ENCODE data around the gene SORCS1.
"Not testable (repeated sequence)": the region's sequence is repeated elsewhere in the genome, so short reads cannot be mapped to it uniquely, and the experiment has no call there.

The SORCS1 gene

GRCh38 chr10:107025676-107026075, 138.8 kb downstream of the SORCS1 start:
- Histone ChIP-seq H3K9ac (no peak overlapping the region), H3K27ac (no peak overlapping the region), H3K4me1 (no peaks in the 10 kb centered on the region), H2AFZ (no peak overlapping the region), H3K4me3 (ENCODE audit: low read depth, low read length) (no peak overlapping the region), H3K36me3 (ENCODE audit: control insufficient read depth, insufficient read depth, low read length) (no peaks in the 10 kb centered on the region), H3K4me2 (ENCODE audit: low read length) (no peak overlapping the region), H3K79me2 (no peaks in the 10 kb centered on the region), H3K27me3 (ENCODE audit: control insufficient read depth, insufficient read depth, low read length) (no peaks in the 10 kb centered on the region), H3K9me3 (ENCODE audit: control insufficient read depth, low read length) (no peaks in the 10 kb centered on the region)
- no peak for TF ChIP-seq CTCF (IDR thresholded peaks at IDR 0.05)

DNA sequence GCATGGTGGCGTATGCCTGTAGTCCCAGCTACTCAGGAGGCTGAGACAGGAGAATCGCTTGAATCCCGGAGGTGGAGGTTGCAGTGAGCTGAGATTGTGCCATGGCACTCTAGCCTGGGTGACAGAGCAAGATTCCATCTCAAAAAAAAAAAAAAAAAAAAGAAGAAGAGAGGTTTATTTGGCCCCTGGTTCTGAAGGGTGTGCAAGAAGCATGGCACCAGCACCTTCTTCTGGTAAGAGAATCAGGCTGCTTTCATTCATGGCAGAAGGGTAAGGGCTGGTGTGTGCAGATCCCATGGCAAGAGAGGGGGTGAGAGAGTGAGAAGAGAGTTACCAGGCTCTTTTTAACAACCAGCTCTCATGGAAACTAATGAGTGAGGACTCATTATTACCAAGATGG, 140.5 kb downstream of the SORCS1 start:
- H3K4me1 ChIP-seq; H3K36me3 ChIP-seq (ENCODE audit: control insufficient read depth, insufficient read depth, low read length); H3K79me2 ChIP-seq; H3K4me2 ChIP-seq (ENCODE audit: low read length); H3K9me3 ChIP-seq (ENCODE audit: control insufficient read depth, low read length); H2AFZ ChIP-seq; H3K9ac ChIP-seq; H3K4me3 ChIP-seq (ENCODE audit: low read depth, low read length); H3K27me3 ChIP-seq (ENCODE audit: control insufficient read depth, insufficient read depth, low read length); H3K27ac ChIP-seq: not testable (repeated sequence)

DNA sequence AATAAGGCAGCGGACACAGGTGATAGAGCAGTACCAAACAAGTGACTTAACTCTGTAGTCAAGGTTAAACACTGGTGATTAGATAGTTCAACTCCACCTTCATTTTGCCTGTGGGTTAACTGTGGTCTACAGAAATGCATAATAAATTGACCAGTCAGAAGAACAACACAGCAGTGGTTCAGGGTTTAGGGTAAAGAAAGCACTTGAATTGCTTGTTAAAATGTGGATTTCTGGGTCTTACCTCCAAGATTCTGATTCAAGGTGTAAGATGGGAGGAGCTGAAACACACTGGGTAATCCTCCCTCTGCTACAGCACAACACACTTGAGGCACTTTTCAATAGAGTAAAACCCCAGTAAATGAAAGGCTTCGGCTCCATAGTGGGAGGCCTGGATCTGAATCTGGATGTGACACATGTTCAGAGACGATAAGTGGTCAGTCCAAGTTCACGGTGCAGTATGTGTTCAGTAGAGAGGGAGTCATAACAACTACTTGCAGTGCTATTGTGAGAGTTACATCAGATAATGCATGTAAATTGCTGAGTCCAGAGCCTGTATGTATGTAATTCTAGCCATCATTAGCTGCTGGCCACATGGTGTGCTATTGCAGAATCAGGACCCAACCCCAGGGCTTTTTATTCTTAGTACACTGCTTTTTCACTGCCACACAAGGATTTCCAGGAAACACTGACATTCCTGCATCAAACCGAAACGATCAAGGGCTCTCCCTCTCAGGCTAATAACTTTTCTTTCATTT, 141.7 kb downstream of the SORCS1 start:
- Histone ChIP-seq H2AFZ (no peak overlapping the region), H3K79me2 (no peaks in the 10 kb centered on the region), H3K4me2 (ENCODE audit: low read length) (no peak overlapping the region), H3K9me3 (ENCODE audit: control insufficient read depth, low read length) (no peaks in the 10 kb centered on the region), H3K27ac (no peak overlapping the region), H3K27me3 (ENCODE audit: control insufficient read depth, insufficient read depth, low read length) (no peaks in the 10 kb centered on the region), H3K4me3 (ENCODE audit: low read depth, low read length) (no peak overlapping the region), H3K4me1 (no peaks in the 10 kb centered on the region), H3K9ac (no peak overlapping the region), H3K36me3 (ENCODE audit: control insufficient read depth, insufficient read depth, low read length) (no peaks in the 10 kb centered on the region)
- TF ChIP-seq CTCF (IDR thresholded peaks at IDR 0.05): no peak

DNA sequence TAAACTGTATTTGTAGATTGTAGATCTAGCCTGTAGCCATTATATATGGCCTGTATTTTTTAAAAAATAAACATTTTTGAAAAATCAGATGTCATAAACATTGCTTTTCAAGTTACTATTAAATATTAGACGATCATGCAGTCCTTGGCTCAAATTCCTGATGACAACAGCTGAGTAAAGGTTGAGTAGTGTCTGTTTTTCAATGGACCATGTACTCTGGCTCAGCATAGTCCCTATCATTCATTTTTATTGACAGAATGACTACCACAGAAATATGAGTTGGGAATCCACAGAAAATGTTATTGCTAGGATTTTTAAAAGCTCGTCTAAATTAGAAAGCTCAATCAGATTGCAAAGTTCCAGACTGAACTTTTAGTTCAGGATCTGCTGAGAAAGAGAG, 145.4 kb downstream of the SORCS1 start:
- no peaks in the 10 kb centered on the region for H3K4me1 ChIP-seq
- no peak overlapping the region for H3K4me2 ChIP-seq (ENCODE audit: low read length)
- H3K4me3 ChIP-seq (ENCODE audit: low read depth, low read length): no peak overlapping the region
- no peak for TF ChIP-seq CTCF (IDR thresholded peaks at IDR 0.05)
- no peak overlapping the region for H3K9ac ChIP-seq
- H3K27ac ChIP-seq: no peak overlapping the region
- no peaks in the 10 kb centered on the region for H3K27me3 ChIP-seq (ENCODE audit: control insufficient read depth, insufficient read depth, low read length)
- H3K36me3 ChIP-seq (ENCODE audit: control insufficient read depth, insufficient read depth, low read length): no peaks in the 10 kb centered on the region
- no peak overlapping the region for H2AFZ ChIP-seq
- no peaks in the 10 kb centered on the region for H3K9me3 ChIP-seq (ENCODE audit: control insufficient read depth, low read length)
- H3K79me2 ChIP-seq: no peaks in the 10 kb centered on the region

GRCh38 chr10:107013258-107014006, 151.1 kb downstream of the SORCS1 start:
- Histone ChIP-seq H3K27me3 (ENCODE audit: control insufficient read depth, insufficient read depth, low read length) (no peaks in the 10 kb centered on the region), H3K9ac (no peak overlapping the region), H3K79me2 (no peaks in the 10 kb centered on the region), H2AFZ (no peak overlapping the region), H3K4me2 (ENCODE audit: low read length) (no peak overlapping the region), H3K36me3 (ENCODE audit: control insufficient read depth, insufficient read depth, low read length) (no peaks in the 10 kb centered on the region), H3K27ac (no peak overlapping the region), H3K9me3 (ENCODE audit: control insufficient read depth, low read length) (no peaks in the 10 kb centered on the region), H3K4me1 (no peaks in the 10 kb centered on the region), H3K4me3 (ENCODE audit: low read depth, low read length) (no peak overlapping the region)
- TF ChIP-seq CTCF (IDR thresholded peaks at IDR 0.05): no peak
